NCI-H128 (cell line): Measurements from ENCODE around the gene ADAT2.
"Not testable (repeated sequence)": the region's sequence is repeated elsewhere in the genome, so short reads cannot be mapped to it uniquely, and the experiment has no call there.

Experiments used
- DNase-seq: peaks from one replicate; lab custom pipeline; 2025; ENCODE audit not compliant: unreplicated experiment; lab: John Stamatoyannopoulos, UW

ADAT2 gene

DNA sequence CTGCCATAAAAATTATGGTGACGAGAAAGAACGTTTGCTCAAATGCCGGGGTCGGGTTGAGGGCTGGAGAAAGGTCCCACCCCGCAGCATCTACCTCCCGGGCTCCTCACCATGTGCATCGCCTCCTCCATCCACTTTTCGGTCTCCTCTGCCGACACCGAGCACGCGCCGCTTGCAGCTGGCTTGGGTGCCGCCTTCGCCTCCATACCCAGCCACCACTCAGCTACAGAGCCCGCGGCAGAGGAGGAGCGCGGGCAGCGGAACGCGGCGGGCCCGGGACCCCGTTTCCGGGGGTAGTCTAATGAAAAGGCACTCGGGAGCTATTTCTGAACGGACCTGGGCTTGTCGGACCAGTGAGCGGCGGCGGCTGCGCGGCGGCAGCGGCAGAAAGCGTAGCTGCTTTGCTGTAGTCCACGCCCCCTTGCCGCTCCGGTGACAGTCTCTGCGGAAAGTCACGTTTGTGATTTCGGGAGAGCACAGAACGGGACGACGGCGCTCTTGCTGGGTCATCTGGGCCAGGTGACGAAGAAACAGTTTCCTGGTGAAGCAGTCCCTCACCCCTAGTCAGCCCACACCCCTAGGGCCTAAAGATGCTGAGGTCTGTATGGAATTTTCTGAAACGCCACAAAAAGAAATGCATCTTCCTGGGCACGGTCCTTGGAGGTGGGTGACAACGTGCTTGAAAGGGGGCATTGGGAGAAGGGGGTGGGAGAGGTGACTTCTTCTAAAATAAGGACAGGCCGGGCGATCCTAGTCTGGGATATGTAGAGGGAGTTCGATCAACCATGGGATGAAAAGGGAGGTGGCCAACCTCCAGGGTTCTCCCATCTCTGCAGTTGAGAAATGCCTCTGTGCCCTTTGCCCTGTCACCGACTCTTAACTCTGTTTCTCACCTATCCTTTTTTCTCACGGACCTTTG lies at the start of gene ADAT2, which contains the start of gene PEX3:
Gene ADAT2 (minus strand): TSS at position 243 of the 919 bp plus-strand sequence. CDS start 37 bp downstream, at position 206.
Gene PEX3 (plus strand): TSS at position 353 of the 919 bp plus-strand sequence. CDS start 238 bp downstream, at position 591.
- DNase-seq: peak; percentile 85

GRCh38 chr6:143498428-143498827 lies 47.9 kb upstream of the ADAT2 start:
- no peak for DNase-seq

DNA sequence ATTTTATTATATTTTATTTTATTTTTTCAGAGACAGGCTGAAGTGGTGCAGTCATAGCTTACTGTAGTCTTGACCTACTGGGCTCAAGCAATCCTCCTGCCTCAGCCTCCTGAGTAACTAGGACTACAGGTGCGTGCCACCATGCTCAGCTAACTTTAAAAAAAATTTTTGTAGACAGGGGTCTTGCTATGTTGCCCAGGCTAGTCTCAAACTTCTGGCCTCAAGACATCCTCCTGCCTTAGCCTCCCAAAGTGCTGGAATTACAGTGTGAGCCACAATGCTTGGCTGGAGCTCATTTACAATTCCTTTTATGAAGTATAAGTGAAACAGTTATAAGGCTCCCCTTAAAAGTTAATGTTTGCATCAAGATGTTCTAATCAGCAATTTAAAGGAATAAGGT lies 46.5 kb upstream of the ADAT2 start:
- DNase-seq: no peak

- DNase-seq: no peak
Measured at GRCh38 chr6:143490775-143491174, 40.3 kb upstream of the ADAT2 start.

DNA sequence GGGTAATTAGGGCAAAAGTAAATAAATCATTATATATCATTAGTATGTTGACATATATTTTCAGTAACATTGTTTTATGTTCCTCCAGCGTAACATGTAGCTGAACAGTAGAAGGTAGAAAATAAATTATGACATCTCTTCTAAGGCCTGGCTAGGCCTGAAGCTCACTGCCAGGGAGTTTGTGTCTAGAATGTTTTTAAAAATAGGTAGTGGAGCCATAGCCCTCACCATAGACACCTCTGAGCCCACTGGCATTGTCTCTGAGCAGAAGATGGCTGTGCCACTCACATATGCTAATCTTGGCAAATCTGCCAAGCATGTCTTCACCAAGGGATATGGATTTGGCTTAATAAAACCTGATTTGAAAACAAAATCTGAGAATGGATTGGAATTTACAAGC lies 39.7 kb upstream of the ADAT2 start:
- no peak for DNase-seq

DNA sequence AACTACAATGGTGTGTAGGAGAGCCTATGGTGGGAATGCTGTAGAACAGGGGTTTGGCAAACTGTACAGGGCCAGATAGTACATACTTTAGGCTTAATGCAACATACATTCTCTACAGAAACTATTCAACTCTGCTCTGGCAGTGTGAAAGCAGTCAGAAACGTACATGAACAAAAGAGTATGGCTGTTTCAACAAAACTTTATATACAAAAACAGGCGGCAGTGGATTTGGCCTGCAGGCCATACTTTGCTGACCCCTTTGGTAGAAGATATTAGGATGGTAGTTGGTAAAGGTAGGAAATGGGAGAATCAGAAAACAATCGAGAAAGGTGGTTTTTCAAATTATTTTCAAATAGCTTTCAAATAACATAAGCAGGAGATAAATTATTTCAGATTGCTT lies 36.3 kb upstream of the ADAT2 start:
- DNase-seq: no peak

DNA sequence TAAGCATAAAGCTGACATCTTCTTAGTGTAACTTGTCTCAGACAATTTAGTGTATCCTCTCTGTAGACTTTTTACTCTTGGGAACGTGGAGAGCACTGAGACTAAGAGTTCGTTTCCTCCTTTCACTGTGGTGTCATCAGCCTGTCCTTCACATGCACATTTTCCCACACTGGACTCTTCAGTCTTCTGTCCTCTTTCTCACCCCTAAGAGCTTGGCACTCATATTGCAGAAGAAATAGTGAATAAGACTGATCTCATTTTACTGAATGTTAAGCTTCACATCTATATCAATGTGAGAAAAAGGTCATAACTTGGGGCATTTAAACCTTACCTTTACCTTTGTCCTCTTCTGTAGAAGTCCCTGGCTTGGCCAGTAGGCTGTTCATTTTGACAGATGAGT lies 35.5 kb upstream of the ADAT2 start:
- no peak for DNase-seq

DNA sequence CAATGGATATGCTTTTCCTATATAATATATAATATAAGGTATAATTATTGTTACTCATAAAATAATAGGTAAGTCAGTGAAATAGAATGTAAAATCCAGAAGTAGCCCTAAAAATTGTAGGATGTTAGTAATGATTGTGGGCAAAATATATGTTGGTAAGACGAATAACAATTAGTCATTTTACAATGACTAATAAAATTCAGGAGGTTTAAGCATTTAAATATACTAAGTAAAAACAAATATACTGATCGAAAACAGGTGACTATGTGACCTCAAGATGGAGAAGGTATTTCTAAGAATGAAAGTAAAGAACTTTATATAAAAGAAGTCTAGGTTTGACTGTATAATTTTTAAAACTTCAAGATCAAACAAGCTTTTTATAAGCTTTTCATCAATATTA lies 32.1 kb upstream of the ADAT2 start:
- DNase-seq: no peak

DNA sequence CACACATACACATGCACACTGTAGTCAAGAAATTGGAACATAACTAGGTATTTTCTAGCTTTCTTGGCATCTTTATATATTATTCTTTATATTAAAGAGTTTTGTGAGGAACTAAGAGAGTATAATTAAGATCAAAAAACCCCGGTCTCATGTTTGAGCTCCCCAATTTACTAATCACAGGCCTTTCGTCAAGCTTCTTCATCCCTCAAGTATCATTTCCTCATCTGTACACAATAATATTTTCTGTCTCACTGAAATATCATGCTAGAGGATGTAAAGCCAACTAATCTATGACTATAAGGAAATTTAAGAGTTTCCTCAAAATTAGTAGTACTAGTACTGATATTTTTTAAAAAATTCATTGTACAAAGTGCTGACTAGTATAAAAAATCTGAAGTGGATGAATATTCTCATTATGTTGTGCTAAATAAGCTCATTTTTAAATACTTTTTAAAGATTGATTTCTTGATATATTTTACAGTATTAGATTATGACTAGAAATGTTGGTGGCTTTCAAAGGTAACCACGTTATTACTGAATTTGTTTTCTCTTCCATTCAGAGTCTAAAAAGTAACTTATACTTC lies 28.1 kb upstream of the ADAT2 start:
- no peak for DNase-seq

DNA sequence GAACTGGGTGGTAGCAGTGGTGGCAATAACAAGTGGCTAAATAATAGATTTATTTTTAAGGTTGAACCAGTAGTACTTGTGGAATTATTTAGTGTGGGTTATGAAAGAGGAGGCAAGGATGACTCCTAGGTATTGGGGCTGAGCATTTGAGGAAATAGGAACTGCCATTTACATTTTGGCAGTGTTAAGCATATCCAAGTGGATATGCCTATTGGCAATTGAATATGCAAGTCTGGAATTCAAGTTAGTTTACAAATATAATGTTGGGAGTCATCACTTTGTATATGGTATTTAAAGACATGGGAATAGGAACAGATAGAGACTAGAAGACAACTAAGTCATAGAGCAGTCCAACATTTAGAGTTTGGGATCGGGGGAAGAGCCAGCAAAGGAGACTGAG lies 26.1 kb upstream of the ADAT2 start:
- DNase-seq: no peak

DNA sequence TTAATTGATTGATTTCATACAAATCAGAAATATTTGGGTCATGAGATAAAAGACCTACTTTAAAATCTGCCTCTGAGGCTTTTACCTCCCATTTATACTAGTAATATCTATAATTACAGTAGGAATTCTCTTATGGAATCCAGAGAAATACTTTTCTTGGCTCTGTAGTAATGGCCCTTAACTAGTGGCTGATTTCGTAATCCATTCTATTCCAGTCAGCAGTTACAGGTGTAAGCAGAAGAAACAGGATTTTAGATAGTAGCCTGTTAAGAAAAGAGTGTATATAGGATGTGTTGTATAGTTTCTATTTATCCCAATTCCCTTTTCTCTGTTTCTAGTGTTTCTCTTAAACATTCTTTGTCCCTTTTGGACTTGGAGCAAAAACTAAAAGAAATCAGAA lies 21.3 kb upstream of the ADAT2 start:
- DNase-seq: no peak

DNA sequence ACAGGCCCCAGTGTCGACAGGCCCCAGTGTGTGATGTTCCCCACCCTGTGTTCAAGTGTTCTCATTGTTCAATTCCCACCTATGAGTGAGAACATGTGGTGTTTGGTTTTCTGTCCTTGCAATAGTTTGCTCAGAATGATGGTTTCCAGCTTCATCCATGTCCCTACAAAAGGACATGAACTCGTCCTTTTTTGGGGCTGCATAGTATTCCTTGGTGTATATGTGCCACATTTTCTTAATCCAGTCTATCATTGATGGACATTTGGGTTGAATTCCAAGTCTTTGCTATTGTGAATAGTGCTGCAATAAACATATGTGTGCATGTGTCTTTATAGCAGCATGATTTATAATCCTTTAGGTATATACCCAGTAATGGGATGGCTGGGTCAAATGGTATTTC lies 18.3 kb upstream of the ADAT2 start:
- not testable (repeated sequence) for DNase-seq

DNA sequence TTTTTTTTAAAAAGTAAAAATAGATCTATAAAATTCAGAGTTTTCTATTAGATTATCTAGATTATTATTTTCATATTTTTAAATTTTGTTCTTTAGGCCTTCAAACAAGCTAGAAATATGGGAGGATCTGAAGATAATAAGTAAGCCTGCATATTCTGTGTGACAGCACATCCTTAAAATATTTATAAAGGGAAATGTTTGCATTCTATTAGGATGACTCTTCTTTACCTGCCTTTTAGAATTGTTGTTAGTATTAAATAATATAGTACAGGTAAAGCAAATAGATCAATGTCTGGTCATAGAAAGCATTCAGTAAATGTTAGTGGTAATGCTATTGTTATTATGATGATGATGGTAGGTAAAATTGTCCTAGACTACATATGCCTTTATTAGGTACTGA lies 17.5 kb upstream of the ADAT2 start:
- no peak for DNase-seq

DNA sequence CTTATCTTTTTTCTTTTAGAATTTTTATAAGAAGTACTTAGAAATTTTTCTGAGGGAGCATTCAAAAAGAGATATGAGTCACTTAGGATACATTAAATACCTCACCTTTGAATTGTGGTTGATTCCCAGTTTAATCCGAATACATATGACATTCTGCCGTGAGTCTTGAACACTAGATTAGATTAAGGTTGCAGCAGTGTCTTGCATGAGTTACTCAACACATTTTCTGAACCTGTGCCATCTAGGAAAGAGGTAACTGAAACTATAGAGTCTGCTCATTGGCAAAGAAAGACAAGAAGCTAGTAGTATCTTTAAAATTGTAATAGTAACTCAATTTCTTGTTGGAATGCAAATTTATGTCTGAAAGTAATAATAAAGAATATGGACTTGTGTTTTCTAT lies 15.1 kb upstream of the ADAT2 start:
- no peak for DNase-seq

DNA sequence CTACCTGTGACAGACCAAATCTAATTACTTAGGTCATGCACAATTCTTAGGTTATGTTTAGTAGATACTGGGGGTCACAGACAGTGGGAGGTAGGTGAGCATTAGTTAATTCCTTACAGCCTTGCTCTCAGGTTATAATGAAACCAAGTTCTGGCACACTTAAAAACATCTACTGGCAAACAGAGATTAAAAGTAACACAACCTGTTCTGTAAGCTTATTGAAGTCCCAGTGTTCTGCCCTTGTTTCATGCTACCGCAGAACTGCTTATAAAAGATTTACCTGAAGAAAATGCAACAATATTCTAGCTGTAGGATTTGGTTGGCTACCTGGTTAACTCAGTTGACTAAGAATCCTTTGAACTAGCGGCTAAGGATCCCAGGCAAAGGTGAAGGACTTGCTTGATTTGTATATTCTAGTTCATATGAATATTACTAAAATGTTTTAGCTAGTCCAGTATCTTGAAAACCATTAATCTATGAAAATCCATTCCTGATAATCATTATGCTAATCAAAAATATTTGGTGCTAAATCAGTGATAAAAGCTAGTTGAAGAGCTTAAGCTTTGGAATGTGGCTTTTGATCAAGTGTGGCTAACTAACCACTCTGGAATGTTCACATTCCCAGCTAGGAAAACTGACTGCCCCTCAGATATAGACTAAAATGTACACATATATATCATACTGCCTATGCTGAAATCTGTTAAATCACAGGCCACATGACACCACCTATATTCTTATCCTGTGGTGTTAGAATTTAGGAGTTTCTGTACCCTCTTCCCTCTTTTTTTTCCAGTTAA lies 7.3 kb upstream of the ADAT2 start:
- DNase-seq: no peak

GRCh38 chr6:143451531-143451930 lies 1.0 kb upstream of the ADAT2 start:
- DNase-seq: no peak

- DNase-seq: no peak
Measured at GRCh38 chr6:143449714-143450452, 612 bp downstream of the ADAT2 start.

GRCh38 chr6:143449082-143449713 lies 1.3 kb downstream of the ADAT2 start:
- no peak for DNase-seq

GRCh38 chr6:143447865-143448264 lies 2.6 kb downstream of the ADAT2 start:
- DNase-seq: not testable (repeated sequence)

DNA sequence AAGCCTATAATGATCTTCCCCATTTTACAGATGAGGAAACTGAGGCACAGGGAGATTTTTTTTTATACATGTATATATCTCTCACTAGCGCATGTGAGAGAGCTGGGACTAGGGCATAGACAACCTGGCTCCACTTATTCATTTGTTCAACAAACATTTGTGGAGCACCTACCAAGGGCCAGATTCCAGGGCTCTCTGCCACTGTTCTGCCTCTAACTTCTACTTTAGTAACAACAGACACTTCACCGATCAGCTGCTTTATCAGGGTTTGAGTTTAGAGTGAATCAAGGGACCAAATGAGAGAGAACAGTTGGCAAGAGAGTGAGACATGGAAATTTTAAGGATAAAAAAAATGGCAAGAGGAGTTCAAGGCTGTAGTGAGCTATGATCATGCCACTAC lies 7.4 kb downstream of the ADAT2 start:
- DNase-seq: no peak
